GOT3 (cell line): Measurements from ENCODE around the gene RNF125.

Experiments used
- DNase-seq: peaks from one replicate; lab custom pipeline; 2025; ENCODE audit warnings: mixed read lengths; lab: John Stamatoyannopoulos, UW

The RNF125 gene

GRCh38 chr18:32091325-32091723 lies 72.7 kb downstream of the RNF125 start:
- no peak for DNase-seq

GRCh38 chr18:32091724-32092421 lies 73.2 kb downstream of the RNF125 start, which contains the start of gene RNF138:
TSS of gene RNF138 (plus strand) at chr18:32091874. CDS start at chr18:32092777, 903 bp downstream.
- peak; percentile 18 for DNase-seq

GRCh38 chr18:32092422-32093101 lies 73.9 kb downstream of the RNF125 start:
- peak; percentile 81 for DNase-seq

GRCh38 chr18:32093102-32093511 lies 74.5 kb downstream of the RNF125 start:
- no peak for DNase-seq

- no peak for DNase-seq
Observed at GRCh38 chr18:32093523-32093922, 74.9 kb downstream of the RNF125 start.

GRCh38 chr18:32095192-32095899 lies 76.7 kb downstream of the RNF125 start:
- DNase-seq = no peak

- no peak for DNase-seq
Observed at GRCh38 chr18:32095900-32096229, 77.2 kb downstream of the RNF125 start.

GRCh38 chr18:32096946-32097345 lies 78.3 kb downstream of the RNF125 start:
- DNase-seq = no peak

- DNase-seq = no peak
Observed at GRCh38 chr18:32104516-32104915, 85.9 kb downstream of the RNF125 start.

GRCh38 chr18:32110005-32110404 lies 91.4 kb downstream of the RNF125 start:
- DNase-seq = no peak

- no peak for DNase-seq
Observed at GRCh38 chr18:32111706-32112105, 93.1 kb downstream of the RNF125 start.

GRCh38 chr18:32112826-32113225 lies 94.2 kb downstream of the RNF125 start:
- no peak for DNase-seq

GRCh38 chr18:32114293-32114942 lies 95.8 kb downstream of the RNF125 start:
- DNase-seq = no peak

GRCh38 chr18:32122039-32122438 lies 103.4 kb downstream of the RNF125 start:
- DNase-seq = no peak
